Measurements from ENCODE around the gene TC2N. TPM values are rescaled to one million over a fixed set of nuclear protein-coding genes. Genes with fewer than 3 reads are reported as not detected.
"Not testable (repeated sequence)": the region's sequence is repeated elsewhere in the genome, so short reads cannot be mapped to it uniquely, and the experiment has no call there.

TC2N gene
- total RNA-seq, 2 donors from 2014 or later, result 67.6 to 93.4 TPM

- Histone ChIP-seq H3K36me3 (no peaks in the 10 kb centered on the region), H3K4me3 (no peak overlapping the region), H3K9ac (ENCODE audit: low read depth in 2 of 2, low read length in 2 of 2) (no peak overlapping the region), H3K9me3 (no peaks in the 10 kb centered on the region), H3K27ac (no peak overlapping the region), H3K4me1 (no peaks in the 10 kb centered on the region), H3K27me3 (no peaks in the 10 kb centered on the region)
- no peak for DNase-seq
- TF ChIP-seq, protein P1, sequence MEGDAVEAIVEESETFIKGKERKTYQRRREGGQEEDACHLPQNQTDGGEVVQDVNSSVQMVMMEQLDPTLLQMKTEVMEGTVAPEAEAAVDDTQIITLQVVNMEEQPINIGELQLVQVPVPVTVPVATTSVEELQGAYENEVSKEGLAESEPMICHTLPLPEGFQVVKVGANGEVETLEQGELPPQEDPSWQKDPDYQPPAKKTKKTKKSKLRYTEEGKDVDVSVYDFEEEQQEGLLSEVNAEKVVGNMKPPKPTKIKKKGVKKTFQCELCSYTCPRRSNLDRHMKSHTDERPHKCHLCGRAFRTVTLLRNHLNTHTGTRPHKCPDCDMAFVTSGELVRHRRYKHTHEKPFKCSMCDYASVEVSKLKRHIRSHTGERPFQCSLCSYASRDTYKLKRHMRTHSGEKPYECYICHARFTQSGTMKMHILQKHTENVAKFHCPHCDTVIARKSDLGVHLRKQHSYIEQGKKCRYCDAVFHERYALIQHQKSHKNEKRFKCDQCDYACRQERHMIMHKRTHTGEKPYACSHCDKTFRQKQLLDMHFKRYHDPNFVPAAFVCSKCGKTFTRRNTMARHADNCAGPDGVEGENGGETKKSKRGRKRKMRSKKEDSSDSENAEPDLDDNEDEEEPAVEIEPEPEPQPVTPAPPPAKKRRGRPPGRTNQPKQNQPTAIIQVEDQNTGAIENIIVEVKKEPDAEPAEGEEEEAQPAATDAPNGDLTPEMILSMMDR (IDR thresholded peaks at IDR 0.05), result no peak
- intact Hi-C loops (cut with DNase I), result no loop called here
Observed at GRCh38 chr14:91851563-91851962, 15.8 kb downstream of the TC2N start.

DNA sequence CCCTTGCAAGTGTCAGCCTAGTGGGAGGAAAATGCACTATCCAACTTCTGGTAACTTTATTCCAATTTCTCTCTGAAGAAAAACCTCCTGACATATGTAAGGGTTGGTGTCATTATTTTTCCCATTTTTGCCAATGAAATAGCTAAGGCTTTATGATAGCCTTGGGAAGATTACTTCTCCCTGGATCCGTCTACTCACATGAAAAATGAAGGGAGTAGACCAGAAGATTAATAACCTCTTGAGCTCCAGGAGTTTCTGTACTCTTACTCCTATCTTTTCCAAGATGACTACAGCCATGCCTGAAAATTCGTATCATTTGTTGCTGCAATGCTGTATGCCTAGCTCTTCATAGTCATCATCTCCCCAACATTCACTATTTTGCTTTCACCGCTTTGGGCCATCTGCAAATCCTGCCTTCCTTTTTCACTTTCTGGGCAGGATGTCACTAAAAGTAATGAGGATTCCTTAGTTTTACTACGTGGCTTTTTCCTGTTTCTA, 18.8 kb downstream of the TC2N start:
- no peak for DNase-seq
- H3K9ac ChIP-seq (ENCODE audit: low read depth in 2 of 2, low read length in 2 of 2), result no peak overlapping the region
- H3K4me3 ChIP-seq, result no peak overlapping the region
- H3K27ac ChIP-seq, result no peak overlapping the region
- TF ChIP-seq, protein P1 (IDR thresholded peaks at IDR 0.05), result no peak
- H3K9me3 ChIP-seq, result no peaks in the 10 kb centered on the region
- intact Hi-C loops (cut with DNase I), result no loop called here
- H3K36me3 ChIP-seq, result no peaks in the 10 kb centered on the region
- H3K4me1 ChIP-seq, result no peaks in the 10 kb centered on the region
- no peaks in the 10 kb centered on the region for H3K27me3 ChIP-seq

DNA sequence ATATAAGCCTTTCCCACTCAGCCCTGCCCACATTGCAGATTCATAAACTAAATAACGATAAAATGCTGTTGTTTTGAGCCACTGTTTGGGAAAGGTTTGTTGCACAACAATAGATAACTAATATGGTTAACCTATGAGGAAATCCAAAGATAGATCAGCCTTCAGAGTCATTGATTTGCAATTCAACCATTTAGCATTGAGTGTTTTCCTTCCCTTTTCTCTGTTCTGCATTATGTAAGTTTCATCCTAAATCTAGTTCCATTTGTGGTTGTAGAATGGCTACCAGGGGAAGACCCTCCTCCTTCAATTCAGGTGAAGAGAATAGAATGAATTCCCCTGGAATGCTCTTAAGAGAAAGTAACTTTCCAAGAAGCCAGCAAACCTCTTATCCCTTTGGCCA, 19.6 kb downstream of the TC2N start:
- no peak for DNase-seq
- H3K9me3 ChIP-seq, result no peaks in the 10 kb centered on the region
- no peak overlapping the region for H3K4me3 ChIP-seq
- H3K36me3 ChIP-seq, result no peaks in the 10 kb centered on the region
- no peaks in the 10 kb centered on the region for H3K27me3 ChIP-seq
- no peak overlapping the region for H3K9ac ChIP-seq (ENCODE audit: low read depth in 2 of 2, low read length in 2 of 2)
- TF ChIP-seq, protein P1 (IDR thresholded peaks at IDR 0.05), result no peak
- H3K27ac ChIP-seq, result no peak overlapping the region
- no peaks in the 10 kb centered on the region for H3K4me1 ChIP-seq
- intact Hi-C loops (cut with DNase I), result no loop called here

DNA sequence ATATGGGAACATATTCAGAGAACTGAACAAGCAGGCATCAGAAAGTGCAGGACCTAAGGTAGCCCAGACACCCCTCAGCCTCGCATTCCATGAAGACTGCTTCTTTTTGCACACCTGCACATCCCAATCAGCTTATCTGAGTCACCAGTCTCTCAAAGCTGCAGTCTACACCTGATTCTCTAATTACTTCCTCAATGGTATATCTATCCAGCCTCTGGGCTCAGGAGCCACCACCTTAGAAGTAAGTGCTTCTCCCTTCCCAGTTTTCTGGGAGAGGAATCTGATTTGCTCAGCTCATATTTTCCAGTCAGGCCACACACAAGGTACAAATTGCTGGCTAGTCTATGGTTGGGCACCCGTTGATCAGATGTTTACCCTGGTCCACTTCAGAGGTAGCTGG, 21.7 kb downstream of the TC2N start:
- no peak overlapping the region for H3K9ac ChIP-seq (ENCODE audit: low read depth in 2 of 2, low read length in 2 of 2)
- TF ChIP-seq, protein P1 (IDR thresholded peaks at IDR 0.05), result no peak
- no peak overlapping the region for H3K4me3 ChIP-seq
- H3K36me3 ChIP-seq, result no peaks in the 10 kb centered on the region
- H3K27me3 ChIP-seq, result no peaks in the 10 kb centered on the region
- H3K27ac ChIP-seq, result no peak overlapping the region
- intact Hi-C loops (cut with DNase I), result no loop called here
- H3K4me1 ChIP-seq, result no peaks in the 10 kb centered on the region
- no peaks in the 10 kb centered on the region for H3K9me3 ChIP-seq
- DNase-seq, result no peak

DNA sequence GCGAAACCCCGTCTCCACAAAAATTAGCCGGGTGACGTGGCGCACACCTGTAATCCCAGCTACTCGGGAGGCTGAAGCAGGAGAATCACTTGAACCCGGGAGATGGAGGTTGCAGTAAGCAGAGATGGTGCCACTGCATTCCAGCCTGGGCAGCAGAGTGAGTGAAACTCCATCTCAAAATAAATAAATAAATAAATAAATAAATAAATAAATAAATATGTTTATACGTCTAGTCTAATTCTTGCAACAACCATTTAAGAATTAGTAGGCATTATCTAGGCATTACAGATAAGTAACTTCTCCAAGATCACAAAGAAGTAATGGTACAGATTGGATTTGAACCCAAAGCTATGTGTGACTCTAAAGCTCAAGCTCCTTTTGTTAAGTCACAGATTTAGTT, 22.3 kb downstream of the TC2N start:
- intact Hi-C loops (cut with DNase I); H3K9ac ChIP-seq (ENCODE audit: low read depth in 2 of 2, low read length in 2 of 2); H3K4me3 ChIP-seq; H3K27me3 ChIP-seq; H3K27ac ChIP-seq; H3K4me1 ChIP-seq; H3K9me3 ChIP-seq; DNase-seq; H3K36me3 ChIP-seq: not testable (repeated sequence)

DNA sequence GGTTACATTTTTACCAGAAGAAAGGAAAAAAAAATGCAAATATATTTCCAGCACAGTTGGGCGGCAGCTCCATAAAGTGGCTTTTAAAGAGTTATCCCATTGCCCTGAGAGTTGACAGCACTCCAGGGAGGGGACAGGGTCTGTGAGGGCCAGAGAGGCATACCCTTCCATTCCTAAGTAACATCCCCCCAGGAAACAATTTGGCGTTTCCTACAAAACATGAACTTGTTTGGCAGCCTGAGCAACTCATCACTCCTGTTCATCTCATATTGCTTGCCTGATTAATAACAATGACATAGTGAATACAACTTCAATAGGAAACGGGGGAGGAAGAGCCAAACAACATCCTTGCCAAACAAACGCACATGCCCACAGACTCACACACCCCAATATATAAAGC, 23.3 kb downstream of the TC2N start:
- Histone ChIP-seq H3K36me3 (no peaks in the 10 kb centered on the region), H3K27ac (no peak overlapping the region), H3K27me3 (no peaks in the 10 kb centered on the region), H3K4me1 (no peaks in the 10 kb centered on the region), H3K4me3 (no peak overlapping the region), H3K9ac (ENCODE audit: low read depth in 2 of 2, low read length in 2 of 2) (no peak overlapping the region), H3K9me3 (no peaks in the 10 kb centered on the region)
- no peak for DNase-seq
- TF ChIP-seq, protein P1 (IDR thresholded peaks at IDR 0.05), result no peak
- intact Hi-C loops (cut with DNase I), result no loop called here
